ENCODE data around the gene PEX26.
"Not testable (repeated sequence)": the region's sequence is repeated elsewhere in the genome, so short reads cannot be mapped to it uniquely, and the experiment has no call there.

PEX26 gene

DNA sequence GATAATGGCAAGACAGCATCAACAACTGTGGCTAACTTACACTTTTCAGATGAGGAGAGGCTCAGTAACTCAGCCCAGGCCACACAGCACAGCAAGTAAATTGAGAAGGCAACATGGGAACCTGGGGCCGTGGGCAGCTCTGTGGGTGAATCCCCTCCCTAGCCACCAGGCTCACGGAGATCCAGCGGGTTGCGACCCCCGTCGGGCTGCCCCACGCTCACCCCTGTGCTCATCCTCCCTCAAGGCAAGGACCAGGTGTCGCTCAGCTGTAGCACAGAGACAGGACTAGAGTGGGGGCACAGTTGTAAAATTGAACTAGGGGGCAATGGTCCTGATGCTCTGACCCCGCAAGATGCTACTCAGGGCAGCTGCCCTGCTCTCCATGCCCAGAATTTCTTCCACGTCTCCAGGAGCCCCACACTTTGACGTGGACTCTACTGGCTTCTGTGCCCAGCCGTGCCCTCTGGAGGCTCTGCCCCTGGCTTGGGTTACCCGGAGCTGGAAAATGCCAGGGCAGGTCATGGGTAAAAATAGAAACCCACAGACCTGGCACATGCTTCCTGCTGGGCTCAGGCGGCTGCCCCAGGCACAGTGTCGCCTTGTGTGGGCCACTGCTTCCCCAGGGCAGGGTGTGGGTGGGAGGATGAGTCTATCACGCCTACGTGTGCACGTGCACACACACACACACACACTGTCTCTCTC, 41.8 kb downstream of the PEX26 start:
- no peak for DNase-seq (ENCODE audit: low spot score)

DNA sequence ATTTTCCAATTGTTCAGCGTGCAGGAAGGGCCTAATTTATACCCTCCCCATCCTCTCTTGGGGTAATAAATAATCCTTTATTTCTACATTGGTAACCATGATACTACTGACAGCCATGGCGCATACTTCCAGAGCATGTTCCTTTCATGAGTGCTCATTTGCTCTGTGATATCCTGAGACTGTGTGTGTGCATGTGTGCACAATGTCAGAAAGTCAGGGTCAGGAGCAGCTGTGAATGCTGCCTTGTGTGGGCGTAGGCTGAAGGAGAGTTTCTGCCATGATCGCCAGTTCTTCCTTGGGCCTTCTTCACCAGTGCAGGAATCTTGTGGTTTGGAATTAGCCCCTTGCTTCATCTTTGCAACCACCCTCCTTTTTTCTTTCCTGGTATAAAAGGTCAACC, 43.1 kb downstream of the PEX26 start:
- DNase-seq (ENCODE audit: low spot score): no peak

DNA sequence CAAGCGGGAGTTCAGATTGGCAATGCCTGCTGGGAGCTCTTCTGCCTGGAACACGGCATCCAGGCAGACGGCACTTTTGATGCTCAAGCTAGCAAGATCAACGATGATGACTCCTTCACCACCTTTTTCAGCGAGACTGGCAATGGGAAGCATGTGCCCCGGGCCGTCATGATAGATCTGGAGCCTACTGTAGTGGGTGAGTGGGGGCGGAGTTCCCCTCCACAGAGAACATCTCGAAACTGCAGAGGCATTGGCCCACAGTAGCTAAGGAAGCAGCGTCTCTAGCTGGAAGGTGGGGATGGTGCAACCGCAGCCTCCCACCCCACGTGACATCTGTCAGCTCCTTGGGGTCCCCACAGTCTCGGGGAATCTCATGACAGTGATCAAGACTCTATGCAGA, 43.7 kb downstream of the PEX26 start:
- DNase-seq (ENCODE audit: low spot score): no peak

GRCh38 chr22:18121954-18122554, 44.3 kb downstream of the PEX26 start:
- no peak for DNase-seq (ENCODE audit: low spot score)

GRCh38 chr22:18123476-18124025, 45.8 kb downstream of the PEX26 start:
- DNase-seq (ENCODE audit: low spot score): not testable (repeated sequence)

DNA sequence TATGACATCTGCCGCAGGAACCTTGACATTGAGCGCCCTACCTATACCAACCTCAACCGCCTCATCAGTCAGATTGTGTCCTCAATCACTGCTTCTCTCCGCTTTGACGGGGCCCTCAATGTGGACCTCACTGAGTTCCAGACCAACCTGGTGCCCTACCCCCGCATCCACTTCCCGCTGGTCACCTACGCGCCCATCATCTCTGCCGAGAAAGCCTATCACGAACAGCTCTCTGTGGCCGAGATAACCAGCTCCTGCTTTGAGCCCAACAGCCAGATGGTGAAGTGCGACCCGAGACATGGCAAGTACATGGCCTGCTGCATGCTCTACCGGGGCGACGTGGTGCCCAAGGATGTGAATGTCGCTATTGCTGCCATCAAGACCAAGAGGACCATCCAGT, 48.8 kb downstream of the PEX26 start:
- DNase-seq (ENCODE audit: low spot score): no peak

- no peak for DNase-seq (ENCODE audit: low spot score)
Measured at GRCh38 chr22:18130018-18130417, 52.2 kb downstream of the PEX26 start.

DNA sequence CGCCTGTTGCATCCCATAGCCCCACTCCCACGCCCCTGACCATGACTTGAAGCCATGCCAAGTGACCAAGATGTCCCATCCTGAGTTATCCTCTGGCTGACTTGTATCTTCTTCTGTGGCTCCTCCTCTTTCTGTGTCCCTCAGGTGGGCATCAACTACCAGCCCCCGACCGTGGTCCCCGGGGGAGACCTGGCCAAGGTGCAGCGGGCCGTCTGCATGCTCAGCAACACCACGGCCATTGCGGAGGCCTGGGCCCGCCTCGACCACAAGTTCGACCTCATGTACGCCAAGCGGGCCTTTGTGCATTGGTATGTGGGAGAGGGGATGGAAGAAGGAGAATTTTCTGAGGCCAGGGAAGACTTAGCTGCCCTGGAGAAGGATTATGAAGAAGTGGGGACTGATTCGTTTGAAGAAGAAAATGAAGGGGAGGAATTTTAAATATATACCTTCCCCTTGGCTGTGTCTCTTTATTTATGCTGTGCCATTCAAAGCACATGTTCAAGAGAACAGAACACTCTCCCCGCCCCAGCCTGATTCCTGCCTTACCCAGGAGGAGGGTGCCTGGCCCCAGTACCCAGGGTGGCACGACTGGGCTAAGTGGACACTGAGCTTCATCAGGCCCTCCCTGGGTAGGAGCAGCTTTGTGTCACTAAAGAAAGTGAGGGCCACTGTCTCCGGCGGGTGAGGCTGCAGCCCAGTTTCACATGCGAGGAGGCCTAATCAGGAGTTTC, 53.1 kb downstream of the PEX26 start:
- no peak for DNase-seq (ENCODE audit: low spot score)

DNA sequence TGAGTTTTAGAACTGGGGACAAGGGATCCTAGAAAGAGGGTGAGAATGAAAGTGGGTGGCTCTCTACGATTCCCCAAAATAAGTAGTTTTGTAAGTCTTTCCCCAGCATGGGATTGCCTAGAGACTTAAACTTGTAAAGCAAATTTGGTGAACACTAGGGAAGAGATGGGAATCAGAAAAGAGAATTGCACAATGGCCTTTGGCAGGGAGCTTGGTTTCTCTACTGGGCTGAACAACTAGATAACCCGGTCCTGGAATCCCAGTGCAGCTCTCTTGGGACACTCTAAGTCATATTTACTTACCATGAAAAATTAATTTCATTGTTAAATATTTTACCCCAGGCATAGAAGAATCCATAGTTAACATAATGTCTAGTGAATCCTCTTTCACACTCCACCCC, 55.7 kb downstream of the PEX26 start:
- no peak for DNase-seq (ENCODE audit: low spot score)

- no peak for DNase-seq (ENCODE audit: low spot score)
Measured at GRCh38 chr22:18136563-18137320, 59.0 kb downstream of the PEX26 start.

GRCh38 chr22:18141004-18141403, 63.2 kb downstream of the PEX26 start:
- not testable (repeated sequence) for DNase-seq (ENCODE audit: low spot score)

DNA sequence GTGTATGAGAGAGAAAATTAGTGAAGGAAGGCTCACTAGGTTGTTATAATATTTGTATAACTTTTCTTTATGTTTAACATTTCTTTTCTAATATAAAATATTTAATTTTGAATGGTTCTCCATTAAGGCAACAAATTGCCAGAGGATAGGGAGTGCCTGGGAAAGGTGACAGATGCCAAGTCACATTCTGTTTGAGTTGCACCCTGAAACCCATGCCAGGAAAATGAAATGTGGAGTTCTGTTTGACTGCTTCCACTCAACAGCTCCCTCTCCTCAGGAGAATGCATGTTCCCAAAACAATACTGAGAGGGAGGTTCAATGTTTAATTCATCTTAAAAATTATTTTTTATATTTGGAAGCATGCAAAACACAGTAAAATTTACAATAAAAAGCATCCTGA, 66.3 kb downstream of the PEX26 start:
- no peak for DNase-seq (ENCODE audit: low spot score)

DNA sequence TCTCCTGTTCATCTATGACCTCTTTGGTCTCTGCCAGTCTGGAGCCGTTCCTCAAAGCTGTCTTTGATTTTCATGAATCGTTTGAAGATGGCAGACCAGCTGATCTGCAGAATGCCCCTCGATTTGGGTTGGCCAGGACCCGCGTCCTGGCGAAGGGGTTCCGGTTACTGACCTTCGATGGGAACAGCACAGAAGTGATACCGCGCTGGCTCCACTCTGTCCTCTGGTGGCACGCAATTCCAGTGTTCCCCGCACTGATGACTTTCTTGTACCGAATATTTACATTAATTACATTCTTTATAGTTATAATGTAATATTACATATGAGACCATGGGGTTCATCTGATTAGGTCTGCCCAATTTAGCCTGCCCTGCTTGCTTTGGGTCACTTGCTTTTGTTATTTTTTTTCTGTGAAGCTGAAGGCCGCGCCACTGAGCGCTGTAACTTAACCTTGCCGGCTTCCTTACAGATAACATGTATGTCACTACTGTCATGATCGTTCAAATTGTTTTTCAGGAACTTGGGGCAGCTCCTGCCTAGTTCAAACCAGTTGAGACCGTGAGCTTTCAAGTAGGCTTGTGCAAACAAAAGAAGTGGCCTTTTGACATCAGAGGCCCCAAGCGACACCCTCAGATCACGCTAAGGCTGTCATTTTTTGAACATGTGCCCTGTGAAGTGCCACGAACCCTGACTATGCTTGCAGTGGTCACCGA, 68.0 kb downstream of the PEX26 start:
- DNase-seq (ENCODE audit: low spot score): no peak

DNA sequence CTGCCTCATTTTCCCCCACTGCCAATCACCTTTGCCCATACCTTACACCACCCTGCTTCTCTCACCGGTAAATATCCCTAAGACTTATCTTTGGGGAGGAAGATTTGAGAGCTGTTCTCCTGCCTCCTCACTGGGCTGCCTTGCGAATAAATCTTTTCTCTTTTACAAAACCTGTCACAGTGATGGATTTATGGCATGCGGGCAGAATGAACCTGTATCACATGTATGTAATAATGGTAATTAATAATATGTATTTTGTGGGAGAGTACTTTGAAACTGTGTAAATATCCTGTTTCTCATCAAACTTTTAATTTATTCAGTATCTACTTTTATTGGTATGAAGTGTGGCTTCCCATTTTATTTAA, 68.6 kb downstream of the PEX26 start:
- no peak for DNase-seq (ENCODE audit: low spot score)

DNA sequence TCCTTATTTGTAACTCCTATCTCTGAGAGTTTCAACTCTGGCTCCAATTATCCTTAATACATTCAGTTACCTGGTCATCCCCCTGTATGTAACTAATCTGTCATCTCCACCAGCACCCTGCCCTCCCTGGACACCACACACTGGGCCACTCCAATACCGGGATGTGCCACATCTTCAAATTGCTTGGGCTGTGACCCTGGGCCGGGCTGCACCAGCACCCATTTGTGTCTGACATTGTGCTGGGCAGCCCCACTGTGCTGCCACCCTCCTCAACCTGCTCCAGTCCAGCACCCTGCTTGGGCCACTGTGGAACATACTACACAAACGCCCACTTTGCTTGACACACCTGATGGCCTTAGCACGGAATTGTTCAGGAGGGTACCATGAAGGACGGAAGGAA, 70.0 kb downstream of the PEX26 start:
- no peak for DNase-seq (ENCODE audit: low spot score)

- no peak for DNase-seq (ENCODE audit: low spot score)
Measured at GRCh38 chr22:18148293-18148965, 70.6 kb downstream of the PEX26 start.

DNA sequence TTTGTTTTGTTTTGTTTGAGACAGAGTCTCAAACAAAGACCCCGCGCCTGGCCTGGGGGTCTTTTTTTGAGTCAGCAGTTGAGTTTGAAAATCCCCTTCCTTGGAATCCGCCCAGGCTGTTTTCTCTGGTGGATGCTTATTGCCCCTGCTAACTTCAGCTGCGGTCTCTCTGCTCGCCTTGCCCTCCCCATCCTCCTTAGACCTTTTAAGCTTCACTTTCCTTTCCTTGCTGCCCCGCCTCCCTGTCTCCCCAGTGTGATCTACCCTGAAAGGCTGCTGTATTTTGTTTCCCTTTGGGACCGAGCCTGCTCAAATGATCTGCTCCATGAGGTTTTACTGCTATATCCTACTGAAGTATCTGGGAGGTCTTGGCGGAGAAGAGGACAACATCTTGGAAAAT, 74.7 kb downstream of the PEX26 start:
- DNase-seq (ENCODE audit: low spot score): no peak

- DNase-seq (ENCODE audit: low spot score): no peak
Measured at GRCh38 chr22:18154821-18155390, 77.1 kb downstream of the PEX26 start.

All from hematopoietic multipotent progenitor cell treated with erythropoietin and hydrocortisone succinate and interleukin-3 and kit ligand, for 17 days (in vitro differentiated cells).